ENCODE results near the gene CWC25. TPM values are rescaled to one million over a fixed set of nuclear protein-coding genes. Genes with fewer than 3 reads are reported as not detected.

CWC25 gene
- total RNA-seq, 4 donors from 2014 or later: 16.5 to 27.8 (median 19.6) TPM

- intact Hi-C loops (cut with DNase I): loop anchor here (5.0 kb wide), 1 partner anchor 283 kb away; the partner anchor contains the start of gene PLXDC1
- no peaks in the 10 kb centered on the region for H3K9me3 ChIP-seq
- peak overlapping the region; percentile 95 to 98 (median 97) for H3K27ac ChIP-seq (replicated peaks in 1 of 4)
- WGBS: under 1% methylated on average over 25 of the region's 26 CpGs
- H3K36me3 ChIP-seq: no peaks in the 10 kb centered on the region
- peak overlapping the region; percentile 80 to 98 (median 93) for H3K4me3 ChIP-seq
- H3K4me1 ChIP-seq: peaks cover 36 to 51% (median 45%) of the 10 kb centered on the region in 4 donors
- TF ChIP-seq POLR2A (IDR thresholded peaks at IDR 0.05; ENCODE audit: low read depth): no peak
- TF ChIP-seq EP300 (IDR thresholded peaks at IDR 0.05): no peak
- TF ChIP-seq POLR2AphosphoS5 (IDR thresholded peaks at IDR 0.05): peak; percentile 65 to 66
- TF ChIP-seq CTCF (IDR thresholded peaks at IDR 0.05): peak in 1 of 3 experiments; percentile 15
- peak; percentile 99 for DNase-seq (ENCODE audit: extremely low spot score)
- no peaks in the 10 kb centered on the region for H3K27me3 ChIP-seq
Measured at GRCh38 chr17:38868817-38869525, 43.9 kb upstream of the CWC25 start.

DNA sequence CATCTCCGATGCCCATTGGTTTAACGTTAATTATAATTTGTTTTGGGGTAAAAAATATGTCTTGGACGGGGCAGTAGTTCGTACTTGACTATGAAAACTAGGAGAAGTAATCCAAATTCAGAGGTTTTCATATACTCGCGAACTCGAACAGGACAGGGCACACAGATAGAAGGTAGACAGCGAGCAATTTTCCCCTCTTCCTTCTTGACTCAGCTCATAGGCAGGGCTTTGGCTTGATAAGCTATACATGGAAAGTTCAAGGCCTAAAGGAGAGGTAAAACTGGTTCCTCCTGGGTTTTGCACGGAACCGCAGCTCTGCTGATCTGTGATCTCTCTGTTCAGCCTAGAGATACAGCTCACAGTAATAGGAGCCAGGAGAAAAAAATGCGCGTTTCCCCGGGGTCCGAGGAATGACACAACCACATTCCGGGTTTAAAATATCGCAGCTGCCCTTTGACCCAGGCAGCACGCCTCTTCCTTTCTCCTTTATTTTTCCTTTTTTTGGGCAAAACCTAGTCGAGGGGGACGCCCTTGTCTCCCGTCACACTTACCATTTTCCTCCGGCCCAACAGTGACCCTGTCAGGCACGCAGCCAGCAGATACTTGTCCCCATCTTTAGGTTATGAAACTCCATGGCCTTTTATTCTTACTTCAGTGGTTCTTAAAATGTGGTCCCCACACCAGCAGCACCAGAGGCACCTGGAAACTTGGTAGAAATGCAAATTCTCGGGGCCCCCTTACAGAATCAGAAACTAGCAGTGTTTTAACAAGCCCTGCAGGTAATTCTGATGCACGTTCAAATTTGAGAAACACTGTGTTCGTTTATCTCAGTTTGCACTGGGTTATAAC, 43.1 kb upstream of the CWC25 start:
- Histone ChIP-seq H3K4me3 (peak overlapping the region; percentile 80 to 98 (median 93)), H3K27me3 (no peaks in the 10 kb centered on the region), H3K27ac (replicated peaks in 1 of 4) (peak overlapping the region; percentile 95 to 98 (median 97)), H3K9me3 (no peaks in the 10 kb centered on the region), H3K4me1 (peaks cover 28 to 43% (median 37%) of the 10 kb centered on the region in 4 donors), H3K36me3 (no peaks in the 10 kb centered on the region)
- TF ChIP-seq POLR2A (IDR thresholded peaks at IDR 0.05; ENCODE audit: low read depth): no peak
- peak; percentile 37 to 53 for TF ChIP-seq POLR2AphosphoS5 (IDR thresholded peaks at IDR 0.05)
- DNase-seq (ENCODE audit: extremely low spot score): no peak
- intact Hi-C loops (cut with DNase I): loop anchor here (5.0 kb wide), 1 partner anchor 284 kb away; the partner anchor contains the start of gene PLXDC1
- 24% methylated on average over 25 of the region's 25 CpGs for WGBS

DNA sequence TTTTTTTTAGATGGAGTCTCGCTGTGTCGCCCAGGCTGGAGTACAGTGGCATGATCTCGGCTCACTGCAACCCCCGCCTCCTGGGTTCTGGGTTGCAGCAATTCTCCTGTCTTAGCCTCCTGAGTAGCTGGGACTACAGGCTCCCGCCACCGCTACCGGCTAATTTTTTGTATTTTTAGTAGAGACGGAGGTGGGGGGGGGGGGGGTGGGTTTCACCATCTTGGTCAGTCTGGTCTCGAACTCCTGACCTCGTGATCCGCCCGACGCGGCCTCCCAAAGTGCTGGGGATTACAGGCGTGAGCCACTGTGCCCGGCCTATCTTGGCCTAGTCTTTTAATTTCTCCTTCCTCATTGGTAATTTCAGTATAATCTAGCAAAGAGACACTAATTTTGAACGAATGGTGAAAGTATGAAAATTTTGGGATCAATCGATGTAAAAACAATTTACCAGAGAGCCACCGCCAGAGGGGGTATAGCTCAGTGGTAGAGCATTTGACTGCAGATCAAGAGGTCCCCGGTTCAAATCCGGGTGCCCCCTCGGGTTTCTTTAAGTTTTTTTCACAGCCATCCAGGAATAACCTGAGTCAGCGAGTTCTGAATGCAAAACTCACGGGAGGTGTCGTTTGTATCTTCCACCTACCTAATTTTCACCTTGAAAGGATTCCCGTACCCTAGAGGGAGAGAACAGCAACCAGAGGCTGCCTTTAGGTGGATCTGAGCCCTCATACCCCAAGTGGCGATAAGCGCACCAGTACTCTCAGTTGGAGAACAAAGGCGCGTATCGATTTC, 42.3 kb upstream of the CWC25 start:
- Histone ChIP-seq H3K27me3 (no peaks in the 10 kb centered on the region), H3K4me1 (peaks cover 20 to 35% (median 29%) of the 10 kb centered on the region in 4 donors), H3K9me3 (no peaks in the 10 kb centered on the region), H3K4me3 (peak overlapping the region; percentile 80 to 98 (median 93)), H3K36me3 (no peaks in the 10 kb centered on the region), H3K27ac (replicated peaks in 1 of 4) (peak overlapping the region; percentile 95 to 98 (median 97))
- intact Hi-C loops (cut with DNase I): loop anchor here (5.0 kb wide), 1 partner anchor 285 kb away; the partner anchor contains the start of gene PLXDC1
- TF ChIP-seq EP300 (IDR thresholded peaks at IDR 0.05): no peak
- no peak for TF ChIP-seq POLR2A (IDR thresholded peaks at IDR 0.05; ENCODE audit: low read depth)
- TF ChIP-seq POLR2AphosphoS5 (IDR thresholded peaks at IDR 0.05): no peak
- peak in 2 of 3 experiments; percentile 13 to 50 for TF ChIP-seq CTCF (IDR thresholded peaks at IDR 0.05)
- 37% methylated on average over 29 of the region's 31 CpGs for WGBS
- DNase-seq (ENCODE audit: extremely low spot score): no peak

DNA sequence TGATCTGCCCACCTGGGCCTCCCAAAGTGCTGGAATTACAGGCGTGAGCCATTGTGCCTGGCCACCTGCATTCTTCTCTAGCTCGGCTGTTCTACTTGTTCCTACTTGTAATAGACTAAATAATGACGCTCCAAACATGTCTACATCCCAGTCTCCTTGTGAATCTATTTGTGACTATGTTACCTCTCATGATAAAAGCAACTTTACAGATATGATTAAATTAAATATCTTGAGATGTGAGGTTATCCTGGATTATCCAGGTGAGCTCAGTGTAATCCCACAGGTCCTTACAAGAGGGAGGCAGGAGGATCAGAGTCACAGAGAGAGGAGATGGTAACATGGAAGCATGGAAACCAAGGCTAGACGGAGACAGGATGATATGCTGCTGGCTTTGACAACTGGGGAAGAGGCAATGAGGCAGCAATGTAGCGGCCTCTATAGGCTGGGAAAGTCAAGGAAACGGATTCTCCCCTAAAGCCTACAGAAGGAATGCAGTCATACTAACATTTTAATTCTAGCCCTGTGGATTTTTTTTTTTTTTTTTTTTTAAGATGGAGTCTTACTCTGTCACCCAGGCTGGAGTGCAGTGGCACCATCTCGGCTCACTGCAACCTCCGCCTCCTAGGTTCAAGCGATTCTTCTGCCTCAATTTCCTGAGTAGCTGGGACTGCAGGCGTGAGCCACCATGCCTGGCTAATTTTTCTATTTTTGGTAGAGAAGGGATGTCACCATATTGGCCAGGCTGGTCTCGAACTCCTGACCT, 39.7 kb upstream of the CWC25 start:
- H3K4me3 ChIP-seq: no peak overlapping the region
- no peaks in the 10 kb centered on the region for H3K9me3 ChIP-seq
- no peaks in the 10 kb centered on the region for H3K36me3 ChIP-seq
- intact Hi-C loops (cut with DNase I): loop anchor here (5.0 kb wide), 1 partner anchor 287 kb away; the partner anchor contains the start of gene PLXDC1
- peaks cover 11 to 20% (median 13%) of the 10 kb centered on the region in 4 donors for H3K4me1 ChIP-seq
- no peak for TF ChIP-seq CTCF (IDR thresholded peaks at IDR 0.05)
- H3K27ac ChIP-seq (replicated peaks in 1 of 4): no peak overlapping the region
- no peak for DNase-seq (ENCODE audit: extremely low spot score)
- WGBS: 62% methylated on average over 11 of the region's 11 CpGs
- H3K27me3 ChIP-seq: no peaks in the 10 kb centered on the region

Measured in esophagus muscularis mucosa (tissue), 4 donors.